ENCODE measurements around the gene FUT6.
A peak's percentile ranks its signal among the peaks of the same experiment; 100 is the strongest.

FUT6 gene

DNA sequence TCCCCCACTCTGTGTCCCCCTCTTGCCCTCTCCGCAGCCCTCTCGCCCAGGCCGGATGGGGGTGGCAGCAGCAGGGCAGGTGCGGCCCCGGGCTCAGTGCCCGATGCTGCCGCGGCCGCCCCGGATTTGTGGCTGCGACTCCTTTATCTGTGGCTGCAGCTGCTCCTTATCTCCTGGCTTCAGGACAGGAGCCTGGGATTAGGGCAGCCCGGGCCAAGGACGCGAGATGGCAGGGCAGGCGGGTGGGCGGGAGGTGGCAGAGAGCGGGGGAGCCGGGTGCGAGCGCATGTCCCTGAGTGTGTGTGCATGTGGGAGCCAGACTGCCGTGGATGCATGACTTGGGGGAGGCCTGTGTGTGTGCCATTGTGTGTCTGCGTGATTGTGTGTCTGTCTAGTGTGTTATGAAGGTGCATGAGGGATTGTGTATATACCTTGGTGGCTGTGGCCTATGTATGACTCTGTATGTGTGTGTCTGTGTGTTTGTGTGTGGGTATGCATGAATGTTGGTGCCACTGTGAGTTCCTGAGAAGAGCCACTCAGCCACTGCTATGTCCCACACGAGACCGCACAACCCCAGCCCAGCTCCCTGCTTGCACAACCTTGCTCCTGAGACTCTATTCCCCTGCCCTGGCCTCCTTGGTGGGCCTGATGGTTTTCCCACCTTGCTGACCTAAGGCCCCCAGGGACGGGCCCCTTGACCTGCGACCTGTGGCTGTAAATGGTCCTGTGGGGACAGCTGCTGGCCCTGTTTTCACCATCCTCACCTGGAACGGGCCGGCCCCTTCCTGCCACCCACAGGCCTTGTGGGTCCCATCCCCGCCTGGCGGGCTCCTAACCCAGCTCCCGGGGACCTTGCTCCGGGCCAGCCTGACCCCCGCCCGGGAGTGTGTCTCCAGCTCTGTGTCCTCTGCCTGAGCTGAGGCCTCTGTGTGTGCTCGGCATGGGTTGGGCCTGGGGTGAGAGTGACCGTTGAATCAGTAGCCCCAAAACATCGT is 40.0 kb downstream of the FUT6 start:
- Mint-ChIP-seq H3K36me3 (ENCODE audit: low read depth) (no peaks in the 10 kb centered on the region), H3K27ac (peak overlapping the region; percentile 81), H3K4me3 (no peak overlapping the region), H3K4me1 (peaks cover 37% of the 10 kb centered on the region), H3K9me3 (no peaks in the 10 kb centered on the region), H3K27me3 (ENCODE audit: low read depth, poor library complexity) (peaks cover 23% of the 10 kb centered on the region)
- DNase-seq = no peak
- TF ChIP-seq, protein P1, sequence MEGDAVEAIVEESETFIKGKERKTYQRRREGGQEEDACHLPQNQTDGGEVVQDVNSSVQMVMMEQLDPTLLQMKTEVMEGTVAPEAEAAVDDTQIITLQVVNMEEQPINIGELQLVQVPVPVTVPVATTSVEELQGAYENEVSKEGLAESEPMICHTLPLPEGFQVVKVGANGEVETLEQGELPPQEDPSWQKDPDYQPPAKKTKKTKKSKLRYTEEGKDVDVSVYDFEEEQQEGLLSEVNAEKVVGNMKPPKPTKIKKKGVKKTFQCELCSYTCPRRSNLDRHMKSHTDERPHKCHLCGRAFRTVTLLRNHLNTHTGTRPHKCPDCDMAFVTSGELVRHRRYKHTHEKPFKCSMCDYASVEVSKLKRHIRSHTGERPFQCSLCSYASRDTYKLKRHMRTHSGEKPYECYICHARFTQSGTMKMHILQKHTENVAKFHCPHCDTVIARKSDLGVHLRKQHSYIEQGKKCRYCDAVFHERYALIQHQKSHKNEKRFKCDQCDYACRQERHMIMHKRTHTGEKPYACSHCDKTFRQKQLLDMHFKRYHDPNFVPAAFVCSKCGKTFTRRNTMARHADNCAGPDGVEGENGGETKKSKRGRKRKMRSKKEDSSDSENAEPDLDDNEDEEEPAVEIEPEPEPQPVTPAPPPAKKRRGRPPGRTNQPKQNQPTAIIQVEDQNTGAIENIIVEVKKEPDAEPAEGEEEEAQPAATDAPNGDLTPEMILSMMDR (IDR thresholded peaks at IDR 0.05) = no peak

DNA sequence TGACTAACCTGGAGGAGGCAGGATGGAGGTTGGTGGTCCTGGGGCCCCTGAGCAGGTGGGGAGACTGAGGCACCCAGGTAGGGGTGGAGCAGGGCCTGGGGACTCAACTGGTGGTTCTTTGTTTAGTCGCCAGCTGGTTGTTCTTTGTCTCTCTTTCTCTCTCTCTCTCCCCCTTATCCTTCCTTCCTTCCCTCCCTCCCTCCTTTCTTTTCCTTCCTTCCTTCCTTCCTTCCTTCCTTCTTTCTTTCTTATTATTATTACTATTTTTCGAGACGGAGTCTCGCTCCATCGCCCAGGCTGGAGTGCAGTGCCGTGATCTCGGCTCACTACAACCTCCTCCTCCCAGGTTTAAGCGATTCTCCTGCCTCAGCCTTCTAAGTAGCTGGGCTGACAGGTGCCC is 41.3 kb downstream of the FUT6 start:
- H3K9me3 Mint-ChIP-seq = no peaks in the 10 kb centered on the region
- TF ChIP-seq, protein P1 (IDR thresholded peaks at IDR 0.05) = no peak

DNA sequence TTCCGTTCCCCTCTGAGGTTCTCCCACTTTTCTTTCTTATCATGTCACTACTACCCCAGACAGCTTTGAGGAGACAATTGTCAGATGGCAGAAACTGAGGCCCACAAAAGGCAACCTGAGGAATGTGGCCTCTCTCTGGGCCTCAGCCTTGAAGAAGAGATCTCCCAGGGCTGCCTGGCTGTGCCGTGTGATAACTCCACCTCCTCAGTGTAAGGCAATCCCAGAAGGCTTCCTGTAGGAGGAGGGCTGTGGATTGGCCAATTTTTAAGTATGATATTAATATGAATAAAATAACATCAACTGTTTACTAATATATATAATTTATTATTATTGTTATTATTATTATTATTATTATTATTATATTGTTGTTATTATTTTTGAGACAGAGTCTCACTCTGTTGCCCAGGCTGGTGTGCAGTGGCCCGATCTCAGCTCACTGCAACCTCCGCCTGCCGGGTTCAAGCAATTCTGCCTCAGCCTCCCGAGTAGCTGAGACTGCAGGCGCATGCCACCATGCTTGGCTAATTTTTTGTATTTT is 44.1 kb downstream of the FUT6 start:
- Mint-ChIP-seq H3K4me1 (peaks cover 24% of the 10 kb centered on the region), H3K4me3 (no peak overlapping the region), H3K27ac (no peak overlapping the region), H3K9me3 (peaks cover 4% of the 10 kb centered on the region), H3K36me3 (ENCODE audit: low read depth) (peaks cover 6% of the 10 kb centered on the region), H3K27me3 (ENCODE audit: low read depth, poor library complexity) (peaks cover 18% of the 10 kb centered on the region)
- DNase-seq = no peak
- TF ChIP-seq, protein P1 (IDR thresholded peaks at IDR 0.05) = no peak

More for the DNA sequence above, 41.3 kb downstream of the FUT6 start:
- peaks cover 33% of the 10 kb centered on the region for H3K4me1 Mint-ChIP-seq
- no peak for DNase-seq
- H3K36me3 Mint-ChIP-seq (ENCODE audit: low read depth) = no peaks in the 10 kb centered on the region
- H3K27me3 Mint-ChIP-seq (ENCODE audit: low read depth, poor library complexity) = peaks cover 18% of the 10 kb centered on the region
- no peak overlapping the region for H3K27ac Mint-ChIP-seq
- H3K4me3 Mint-ChIP-seq = no peak overlapping the region

GRCh38 chr19:5793188-5793587 is 46.3 kb downstream of the FUT6 start:
- H3K27ac Mint-ChIP-seq = no peak overlapping the region
- TF ChIP-seq, protein P1 (IDR thresholded peaks at IDR 0.05) = no peak

DNA sequence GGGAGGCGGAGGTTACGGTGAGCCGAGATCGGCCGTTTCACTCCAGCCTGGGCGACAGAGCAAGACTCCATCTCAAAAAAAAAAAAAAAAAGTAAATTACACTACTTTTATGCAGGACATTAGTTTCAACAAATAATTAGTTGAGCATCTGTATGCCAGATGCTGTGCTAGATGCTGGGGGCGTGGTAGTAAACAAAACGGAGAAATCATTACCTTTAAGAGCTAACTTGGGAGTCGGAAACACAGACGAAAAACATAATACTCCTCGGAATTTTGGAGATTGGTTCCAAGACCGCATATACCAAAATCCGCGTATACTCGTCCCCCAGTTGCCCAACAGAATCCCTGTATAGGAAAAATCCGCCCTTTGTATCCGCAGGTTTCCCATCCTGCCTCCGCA is 47.3 kb downstream of the FUT6 start:
- H3K36me3 Mint-ChIP-seq (ENCODE audit: low read depth) = peaks cover 22% of the 10 kb centered on the region
- no peak for DNase-seq
- TF ChIP-seq, protein P1 (IDR thresholded peaks at IDR 0.05) = no peak
- peak overlapping the region; percentile 13 for H3K4me3 Mint-ChIP-seq
- H3K27ac Mint-ChIP-seq = no peak overlapping the region
- H3K27me3 Mint-ChIP-seq (ENCODE audit: low read depth, poor library complexity) = peaks cover 8% of the 10 kb centered on the region
- H3K9me3 Mint-ChIP-seq = peaks cover 4% of the 10 kb centered on the region
- H3K4me1 Mint-ChIP-seq = peaks cover 13% of the 10 kb centered on the region

More at GRCh38 chr19:5793188-5793587, 46.3 kb downstream of the FUT6 start:
- H3K36me3 Mint-ChIP-seq (ENCODE audit: low read depth) = peaks cover 19% of the 10 kb centered on the region
- H3K9me3 Mint-ChIP-seq = peaks cover 4% of the 10 kb centered on the region
- H3K4me1 Mint-ChIP-seq = peaks cover 13% of the 10 kb centered on the region
- peaks cover 11% of the 10 kb centered on the region for H3K27me3 Mint-ChIP-seq (ENCODE audit: low read depth, poor library complexity)
- DNase-seq = no peak
- no peak overlapping the region for H3K4me3 Mint-ChIP-seq

All from nephron progenitor cell (in vitro differentiated cells).